ENCODE results near the gene CYP11A1. TPM values are rescaled to one million over a fixed set of nuclear protein-coding genes. Genes with fewer than 3 reads are reported as not detected.

CYP11A1 gene
- total RNA-seq, 1 experiment from 2014 or later: 1.7 TPM

DNA sequence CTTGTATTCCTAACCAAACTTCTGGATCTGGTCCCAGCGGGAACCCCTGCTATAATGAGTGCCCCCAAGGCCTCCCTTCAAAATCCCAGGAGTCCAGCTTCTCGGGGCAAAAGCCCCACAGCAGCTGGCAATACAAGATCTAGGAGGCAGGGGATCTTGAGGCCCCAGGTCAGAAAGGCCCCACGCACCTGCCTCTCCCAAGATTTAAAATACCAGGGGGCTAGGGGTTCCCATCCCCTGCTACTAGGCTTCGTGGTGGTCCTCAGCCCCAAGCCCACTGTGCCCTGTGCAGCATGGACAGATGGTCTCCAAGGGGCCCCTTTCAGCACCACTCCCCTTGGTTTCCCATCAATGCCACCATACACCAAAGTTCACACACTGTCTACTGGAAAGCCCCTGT lies 15.8 kb upstream of the CYP11A1 start:
- Mint-ChIP-seq H3K27ac (no peak overlapping the region), H3K4me3 (no peak overlapping the region), H3K36me3 (ENCODE audit: insufficient read depth in 1 of 3, low read depth in 3 of 3) (no peaks in the 10 kb centered on the region), H3K4me1 (peaks cover 14 to 36% of the 10 kb centered on the region in 2 experiments), H3K27me3 (ENCODE audit: low read depth) (no peaks in the 10 kb centered on the region), H3K9me3 (no peaks in the 10 kb centered on the region)
- H3K56ac ChIP-seq (ENCODE audit: insufficient read length, low read depth, low read length): no peak overlapping the region
- no peak overlapping the region for H3K9ac ChIP-seq (ENCODE audit: extremely low read depth, insufficient read length, low read length)
- H3K23me2 ChIP-seq (ENCODE audit: insufficient read length, low read depth, low read length, poor library complexity, severe bottlenecking): no peaks in the 10 kb centered on the region
- no peak overlapping the region for H4K8ac ChIP-seq (replicated peaks; ENCODE audit: insufficient read length, low read depth, low read length)
- no peaks in the 10 kb centered on the region for H3K79me1 ChIP-seq (ENCODE audit: insufficient read depth, low read depth, low read length, poor library complexity, severe bottlenecking)
- no peaks in the 10 kb centered on the region for H3K4me1 ChIP-seq (ENCODE audit: insufficient read depth, low read length)
- H2AK5ac ChIP-seq (ENCODE audit: insufficient read length, low read length): no peak overlapping the region
- no peaks in the 10 kb centered on the region for H3K27me3 ChIP-seq (ENCODE audit: insufficient read depth, low read length)
- no peak overlapping the region for H3K4ac ChIP-seq (ENCODE audit: low read depth, low read length)
- H3K18ac ChIP-seq (ENCODE audit: insufficient read length, low read depth, low read length): no peak overlapping the region
- H4K20me1 ChIP-seq (ENCODE audit: control insufficient read depth, insufficient read depth, insufficient read length): no peaks in the 10 kb centered on the region
- H3K4me2 ChIP-seq (ENCODE audit: insufficient read depth, insufficient read length, low read length): no peak overlapping the region
- H3K9me3 ChIP-seq (ENCODE audit: control insufficient read depth, low read depth, low read length): no peaks in the 10 kb centered on the region
- no peak overlapping the region for H2BK12ac ChIP-seq (ENCODE audit: insufficient read length, low read depth, low read length)
- H4K5ac ChIP-seq (ENCODE audit: insufficient read length, low read depth, low read length): no peak overlapping the region
- H2BK15ac ChIP-seq (ENCODE audit: low read depth, low read length): no peak overlapping the region
- no peak overlapping the region for H2AFZ ChIP-seq (ENCODE audit: low read length)
- no peak overlapping the region for H3K27ac ChIP-seq (ENCODE audit: insufficient read length, low read depth, low read length)
- H3K14ac ChIP-seq (ENCODE audit: insufficient read depth, low read length): no peak overlapping the region
- WGBS (ENCODE audit: extremely low coverage, insufficient read length, low lambda C conversion rate): no CpG with 5 or more reads among the region's 4 CpGs
- H2BK120ac ChIP-seq (ENCODE audit: low read depth, low read length, poor library complexity, severe bottlenecking): no peak overlapping the region
- H4K91ac ChIP-seq (ENCODE audit: insufficient read length, low read depth, low read length): no peak overlapping the region
- TF ChIP-seq, protein P1, sequence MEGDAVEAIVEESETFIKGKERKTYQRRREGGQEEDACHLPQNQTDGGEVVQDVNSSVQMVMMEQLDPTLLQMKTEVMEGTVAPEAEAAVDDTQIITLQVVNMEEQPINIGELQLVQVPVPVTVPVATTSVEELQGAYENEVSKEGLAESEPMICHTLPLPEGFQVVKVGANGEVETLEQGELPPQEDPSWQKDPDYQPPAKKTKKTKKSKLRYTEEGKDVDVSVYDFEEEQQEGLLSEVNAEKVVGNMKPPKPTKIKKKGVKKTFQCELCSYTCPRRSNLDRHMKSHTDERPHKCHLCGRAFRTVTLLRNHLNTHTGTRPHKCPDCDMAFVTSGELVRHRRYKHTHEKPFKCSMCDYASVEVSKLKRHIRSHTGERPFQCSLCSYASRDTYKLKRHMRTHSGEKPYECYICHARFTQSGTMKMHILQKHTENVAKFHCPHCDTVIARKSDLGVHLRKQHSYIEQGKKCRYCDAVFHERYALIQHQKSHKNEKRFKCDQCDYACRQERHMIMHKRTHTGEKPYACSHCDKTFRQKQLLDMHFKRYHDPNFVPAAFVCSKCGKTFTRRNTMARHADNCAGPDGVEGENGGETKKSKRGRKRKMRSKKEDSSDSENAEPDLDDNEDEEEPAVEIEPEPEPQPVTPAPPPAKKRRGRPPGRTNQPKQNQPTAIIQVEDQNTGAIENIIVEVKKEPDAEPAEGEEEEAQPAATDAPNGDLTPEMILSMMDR (conservative IDR thresholded peaks at IDR 0.05): no peak
- H2BK20ac ChIP-seq (ENCODE audit: low read depth, low read length, poor library complexity, severe bottlenecking): no peak overlapping the region
- H3T11ph ChIP-seq (ENCODE audit: low read length): no peak overlapping the region
- H2BK5ac ChIP-seq (ENCODE audit: insufficient read length, low read length): no peak overlapping the region
- H3K23ac ChIP-seq (ENCODE audit: insufficient read length, low read depth, low read length): no peak overlapping the region
- no peaks in the 10 kb centered on the region for H3K79me2 ChIP-seq (ENCODE audit: insufficient read depth, low read length)
- no peak for DNase-seq
